Right hindlimb (tissue), 1 donor: ENCODE results near the gene EPX.

Experiments used
- DNase-seq: peaks from one replicate; pipeline ENCODE4 v3.0.0-alpha.2; 2018

Gene EPX

DNA sequence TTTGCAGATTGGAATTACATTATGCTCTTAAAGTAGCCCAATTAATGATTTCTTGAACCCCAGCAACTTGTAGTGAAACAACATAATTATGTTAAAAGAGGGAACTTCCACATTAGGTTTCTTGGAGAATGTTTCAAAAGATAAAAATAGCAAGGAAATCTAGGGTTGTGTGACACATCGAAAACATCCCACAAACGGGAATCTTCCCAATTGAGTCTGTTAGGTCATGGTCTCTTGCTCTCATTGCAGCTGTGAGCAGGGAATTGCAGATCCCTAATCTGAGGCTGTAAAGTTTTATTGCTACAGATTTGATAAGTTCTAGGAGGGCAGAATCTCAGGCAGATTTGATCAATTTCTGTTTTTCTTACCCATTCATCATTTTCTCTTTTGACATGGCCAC, 39.1 kb downstream of the EPX start:
- no peak for DNase-seq

DNA sequence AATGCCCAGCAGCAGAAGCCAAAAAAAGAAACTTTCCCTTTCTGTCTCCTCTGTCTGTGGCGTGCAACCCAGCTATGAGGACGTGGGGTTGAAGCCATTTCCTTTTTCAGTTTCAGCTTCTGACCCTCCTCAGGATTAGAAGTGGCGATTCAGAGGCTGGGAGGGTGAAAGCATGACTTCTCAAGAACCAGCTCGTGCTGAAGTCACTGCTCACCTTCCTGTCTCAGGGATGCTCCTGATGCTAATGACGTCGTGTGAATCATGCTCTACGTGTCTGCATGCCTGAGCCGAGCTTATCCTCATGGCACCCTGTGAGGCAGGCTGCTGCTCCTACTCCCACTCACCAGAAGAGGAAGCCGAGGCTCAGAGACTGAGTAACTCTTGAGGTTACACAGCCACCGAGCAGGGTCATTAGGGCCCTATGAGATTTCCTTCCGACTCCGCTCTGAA, 40.2 kb downstream of the EPX start:
- no peak for DNase-seq

GRCh38 chr17:58233543-58233942, 41.0 kb downstream of the EPX start:
- DNase-seq = no peak

DNA sequence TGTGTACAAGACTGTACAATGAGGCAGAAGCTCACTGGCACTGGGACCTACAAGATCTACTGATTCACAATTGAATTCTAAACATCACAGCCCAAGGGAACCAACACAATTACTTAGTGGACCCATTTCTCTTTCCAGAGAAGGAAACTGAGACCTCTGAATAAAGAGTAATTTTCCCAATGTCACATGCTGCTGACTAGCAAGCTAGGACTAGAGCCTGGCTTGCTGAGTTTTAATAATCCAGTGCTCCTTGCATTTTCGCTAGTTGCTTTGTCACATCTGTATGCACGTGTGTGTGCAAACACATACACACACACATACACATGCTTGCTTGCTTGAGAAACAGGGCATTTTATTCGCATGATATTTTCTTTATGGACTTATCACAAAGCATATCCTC, 42.0 kb downstream of the EPX start:
- no peak for DNase-seq

- no peak for DNase-seq
Observed at GRCh38 chr17:58235821-58236220, 43.3 kb downstream of the EPX start.

- no peak for DNase-seq
Observed at GRCh38 chr17:58236394-58236793, 43.9 kb downstream of the EPX start.

GRCh38 chr17:58238147-58238634, 45.7 kb downstream of the EPX start, which contains the start of gene LPO:
Gene LPO (plus strand): TSS chr17:58238584. CDS start chr17:58242980, 4,396 bp downstream.
- no peak for DNase-seq

DNA sequence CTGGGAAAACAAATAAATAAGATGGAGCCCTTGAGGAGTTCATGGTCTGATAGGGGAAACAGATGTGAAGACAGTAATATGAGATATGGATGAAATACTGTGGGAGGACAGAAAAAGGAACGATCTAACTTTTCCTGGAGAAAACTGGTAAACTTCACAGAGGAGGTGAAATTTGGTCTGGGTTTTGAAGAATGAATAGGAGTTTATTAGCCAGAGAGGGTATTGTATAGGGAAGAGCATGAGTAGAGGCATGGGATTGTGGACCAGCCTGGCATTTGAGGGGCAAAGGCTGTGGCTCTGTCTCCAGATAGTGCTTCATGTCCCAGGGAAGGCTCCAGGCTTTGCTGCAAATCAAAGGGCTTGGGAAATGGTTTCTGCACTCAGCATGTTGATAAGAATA, 47.5 kb downstream of the EPX start:
- no peak for DNase-seq

DNA sequence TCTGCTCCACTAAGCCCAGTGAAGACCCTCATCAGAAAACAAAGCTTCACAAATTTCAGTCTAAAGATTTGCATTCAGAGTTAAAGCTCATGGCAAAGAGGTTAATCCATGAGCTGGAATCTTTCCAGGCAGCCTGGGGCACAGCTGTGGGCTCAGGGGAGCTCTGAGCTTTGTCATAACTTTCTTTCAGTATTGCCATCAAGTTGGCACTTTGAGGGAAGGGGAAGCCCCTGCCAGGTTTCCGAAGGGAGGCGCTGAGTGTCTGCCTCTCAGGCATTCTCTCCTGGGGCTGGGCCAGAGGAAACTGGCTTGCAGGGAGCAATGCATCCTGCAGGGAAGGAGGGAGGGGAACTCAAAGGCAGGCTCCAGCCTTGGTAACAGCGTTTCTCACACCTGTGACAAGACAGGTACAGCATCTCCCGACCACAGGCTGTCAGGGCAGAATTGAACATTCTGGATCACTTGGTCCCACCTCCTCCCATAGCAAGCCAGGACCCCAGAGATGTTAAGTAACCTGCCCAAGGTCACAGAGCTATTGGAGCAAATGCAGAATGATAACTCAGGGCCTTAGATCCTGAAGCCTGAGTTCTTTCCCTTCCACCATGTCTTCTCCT, 49.8 kb downstream of the EPX start:
- DNase-seq = peak; percentile 32

- DNase-seq = no peak
Observed at GRCh38 chr17:58244963-58245362, 52.4 kb downstream of the EPX start.

DNA sequence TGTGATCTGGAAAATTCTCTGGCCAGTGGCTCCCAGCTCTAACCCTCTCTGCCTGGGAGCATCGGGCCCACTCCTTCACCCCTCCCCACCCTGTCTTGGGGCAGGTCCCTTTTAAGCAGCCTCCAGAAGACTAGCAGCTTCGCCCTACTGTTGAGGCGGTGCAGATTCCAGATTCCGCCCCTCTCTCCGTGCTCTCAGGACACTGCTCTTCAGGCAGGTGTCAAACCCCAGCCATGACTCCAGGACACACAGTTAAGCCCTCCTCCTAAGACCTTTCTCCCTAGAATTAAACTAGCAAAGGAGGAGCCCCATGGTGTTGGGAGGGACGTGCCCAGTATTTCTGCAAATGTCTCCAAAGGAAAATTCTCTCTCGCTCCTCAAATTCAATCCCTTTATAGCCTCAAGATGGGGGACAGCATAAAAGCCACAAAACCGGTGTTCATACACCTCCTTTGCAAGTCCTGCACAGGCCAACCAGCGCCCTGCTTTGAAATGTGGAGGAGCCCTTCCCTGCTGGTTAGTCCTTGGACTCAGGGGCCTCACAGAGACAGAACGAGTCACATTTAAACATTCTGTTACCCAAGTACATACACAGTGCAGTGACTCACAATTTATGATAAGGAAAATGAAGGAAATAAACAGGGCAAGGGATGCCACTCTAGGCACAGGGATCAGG, 53.0 kb downstream of the EPX start:
- DNase-seq = no peak

DNA sequence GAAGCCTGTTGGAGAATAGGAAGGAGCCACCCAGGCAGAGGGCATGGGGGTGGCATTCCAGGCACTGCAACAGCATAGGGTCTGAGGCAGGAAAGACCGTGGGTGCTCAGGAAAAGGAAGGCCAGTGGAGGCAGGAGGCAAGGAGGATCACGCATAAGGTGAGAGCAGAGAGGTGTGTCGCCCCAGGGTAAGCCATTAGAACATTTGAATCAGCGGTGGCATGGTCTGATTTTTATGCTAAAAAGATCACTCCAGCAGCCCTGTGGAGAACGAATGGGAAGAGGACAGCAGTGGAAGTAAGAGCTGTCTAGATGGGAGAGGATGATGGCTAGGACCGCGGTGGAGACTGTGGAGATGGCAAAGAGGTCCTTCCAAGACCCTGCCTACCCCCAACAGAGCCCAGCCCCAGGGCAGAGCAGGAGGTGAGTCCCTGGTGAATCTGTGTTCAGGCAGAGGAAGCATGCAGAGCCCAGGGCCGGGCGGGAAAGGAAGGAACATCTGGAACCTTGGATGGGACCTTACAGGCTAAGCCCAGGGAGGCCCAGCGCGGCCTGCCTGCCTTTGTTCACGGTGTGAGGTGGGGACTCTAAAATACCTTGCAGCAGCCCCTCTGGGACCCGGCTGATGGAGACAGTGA, 53.7 kb downstream of the EPX start:
- no peak for DNase-seq

GRCh38 chr17:58246781-58247180, 54.3 kb downstream of the EPX start:
- no peak for DNase-seq

DNA sequence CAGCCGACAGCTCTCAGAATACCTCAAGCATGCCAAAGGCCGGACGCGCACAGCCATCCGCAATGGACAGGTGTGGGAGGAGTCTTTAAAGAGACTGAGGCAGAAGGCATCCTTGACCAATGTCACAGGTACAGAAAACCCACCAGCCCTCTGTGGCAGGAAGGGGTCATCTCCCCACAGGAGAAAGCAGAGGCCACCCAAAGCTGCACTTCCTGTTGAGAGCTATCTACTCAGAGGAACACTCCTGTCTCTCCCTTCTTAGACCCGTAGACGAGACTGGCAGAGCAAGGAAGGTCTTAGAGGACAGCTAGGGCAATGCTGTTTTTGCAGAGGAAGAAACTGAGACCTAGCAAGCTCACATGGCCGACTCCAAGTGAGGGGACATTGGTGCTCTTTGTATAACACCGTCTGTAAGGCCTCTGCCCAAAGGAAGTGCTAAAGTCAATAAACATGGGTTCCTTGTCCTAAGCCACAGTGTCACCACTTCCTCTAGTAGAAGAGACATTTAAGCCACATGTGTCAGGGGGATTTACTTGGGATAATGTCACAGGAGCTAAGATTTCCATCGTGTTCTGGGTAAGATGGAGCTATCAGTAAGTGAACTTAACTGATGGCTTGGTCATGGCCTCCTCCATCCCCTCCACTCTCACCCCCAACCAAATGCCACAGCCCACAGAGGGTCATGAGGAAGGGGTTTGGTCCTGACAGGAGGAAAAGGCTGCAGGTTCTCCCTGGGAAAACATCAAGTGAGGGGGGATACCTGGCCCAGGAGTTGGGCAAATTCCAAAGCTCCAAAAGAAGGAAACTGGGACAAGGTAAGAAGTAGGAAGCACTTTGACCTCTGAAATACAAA, 55.2 kb downstream of the EPX start:
- DNase-seq = no peak

- DNase-seq = no peak
Observed at GRCh38 chr17:58248955-58249269, 56.4 kb downstream of the EPX start.

DNA sequence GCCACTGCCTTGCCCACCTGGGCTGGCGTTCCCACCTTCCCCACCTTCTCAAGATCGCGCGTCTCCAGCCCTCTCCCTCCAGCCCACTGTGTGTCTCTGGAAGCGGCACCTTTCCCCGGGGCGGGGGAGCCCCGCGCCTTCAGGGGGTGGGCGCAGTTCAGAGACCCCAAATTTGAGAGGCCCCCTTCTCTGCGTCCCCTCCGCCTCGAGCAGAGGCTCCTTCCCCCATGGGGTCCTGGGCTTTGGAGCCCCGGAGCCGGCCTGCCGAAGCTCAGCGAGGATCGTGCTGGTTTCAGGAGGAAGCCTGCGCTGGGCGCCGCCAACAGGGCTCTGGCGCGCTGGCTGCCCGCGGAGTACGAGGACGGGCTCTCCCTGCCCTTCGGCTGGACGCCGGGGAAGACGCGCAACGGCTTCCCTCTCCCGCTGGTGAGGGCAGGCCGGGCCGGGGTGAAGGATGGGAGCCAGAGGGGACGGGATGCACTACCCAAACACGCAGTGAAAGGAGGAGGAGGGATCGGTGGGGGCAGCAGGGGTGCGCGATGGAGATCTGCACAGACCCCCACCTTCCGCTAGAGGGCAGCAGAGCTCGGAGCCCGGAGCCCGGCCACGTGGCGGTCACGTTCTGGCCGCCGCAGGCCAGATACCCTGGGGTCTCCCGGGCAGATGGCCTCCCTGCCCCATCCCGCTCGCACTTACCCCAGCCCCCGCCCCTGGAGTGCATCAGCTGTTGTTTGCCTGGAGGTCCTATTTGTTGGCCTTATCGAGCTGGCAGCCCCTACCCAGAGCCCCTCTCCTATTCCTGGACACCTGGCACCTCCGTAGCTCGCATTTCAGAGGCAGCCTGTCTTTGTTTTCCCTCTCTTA, 57.0 kb downstream of the EPX start:
- peak; percentile 83 for DNase-seq

DNA sequence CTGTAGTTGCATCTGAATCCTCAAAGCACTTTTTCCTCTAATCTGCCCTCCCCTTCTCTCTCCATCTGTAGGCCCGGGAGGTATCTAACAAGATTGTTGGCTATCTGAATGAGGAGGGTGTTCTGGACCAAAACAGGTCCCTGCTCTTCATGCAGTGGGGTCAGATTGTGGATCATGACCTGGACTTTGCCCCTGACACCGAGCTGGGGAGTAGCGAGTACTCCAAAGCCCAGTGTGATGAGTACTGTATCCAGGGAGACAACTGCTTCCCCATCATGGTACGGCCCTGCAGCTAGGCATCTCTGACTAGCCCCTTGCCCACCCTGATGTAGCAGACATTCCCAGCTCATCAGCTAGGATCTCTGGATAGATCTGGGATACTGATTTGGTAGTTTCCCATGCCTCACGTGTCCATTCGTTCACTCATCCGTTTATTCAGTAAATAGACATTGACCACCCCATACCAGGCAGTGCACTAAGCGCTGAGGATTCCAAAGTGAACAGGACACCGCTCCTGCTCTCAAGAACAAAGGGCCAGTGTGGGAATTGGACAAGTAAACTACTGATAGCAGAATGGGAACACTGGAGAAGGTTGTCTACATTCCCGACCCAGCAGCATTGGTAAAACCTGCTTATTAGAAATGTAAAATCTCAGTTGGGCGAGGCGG, 58.0 kb downstream of the EPX start:
- DNase-seq = no peak

- DNase-seq = no peak
Observed at GRCh38 chr17:58252141-58252540, 59.6 kb downstream of the EPX start.

- DNase-seq = no peak
Observed at GRCh38 chr17:58253082-58253481, 60.6 kb downstream of the EPX start.
